GM13976 (cell line): ENCODE measurements around the gene RAET1E.

Experiments
- DNase-seq: peaks from one replicate; pipeline ENCODE4 v3.0.0; 2012; ENCODE audit warnings: low spot score
- in situ Hi-C: fragments of 300-500 bp; cut with MboI; formaldehyde crosslinking; loops from one replicate; pipeline ENCODE4 v1.12.0; 2022; ENCODE audit warnings: low sequenced_read_pairs, mixed read lengths, inconsistent platforms; ENCODE audit not compliant: unreplicated experiment
- TF ChIP-seq, protein P1 (sequence below): IDR thresholded peaks from 2 replicates; pipeline ENCODE4 v1.5.1; 2012; ENCODE audit warnings: borderline replicate concordance, mild to moderate bottlenecking; ENCODE audit not compliant: insufficient read depth; ENCODE audit errors: extremely low read depth, missing control alignments, control extremely low read depth

Gene RAET1E

DNA sequence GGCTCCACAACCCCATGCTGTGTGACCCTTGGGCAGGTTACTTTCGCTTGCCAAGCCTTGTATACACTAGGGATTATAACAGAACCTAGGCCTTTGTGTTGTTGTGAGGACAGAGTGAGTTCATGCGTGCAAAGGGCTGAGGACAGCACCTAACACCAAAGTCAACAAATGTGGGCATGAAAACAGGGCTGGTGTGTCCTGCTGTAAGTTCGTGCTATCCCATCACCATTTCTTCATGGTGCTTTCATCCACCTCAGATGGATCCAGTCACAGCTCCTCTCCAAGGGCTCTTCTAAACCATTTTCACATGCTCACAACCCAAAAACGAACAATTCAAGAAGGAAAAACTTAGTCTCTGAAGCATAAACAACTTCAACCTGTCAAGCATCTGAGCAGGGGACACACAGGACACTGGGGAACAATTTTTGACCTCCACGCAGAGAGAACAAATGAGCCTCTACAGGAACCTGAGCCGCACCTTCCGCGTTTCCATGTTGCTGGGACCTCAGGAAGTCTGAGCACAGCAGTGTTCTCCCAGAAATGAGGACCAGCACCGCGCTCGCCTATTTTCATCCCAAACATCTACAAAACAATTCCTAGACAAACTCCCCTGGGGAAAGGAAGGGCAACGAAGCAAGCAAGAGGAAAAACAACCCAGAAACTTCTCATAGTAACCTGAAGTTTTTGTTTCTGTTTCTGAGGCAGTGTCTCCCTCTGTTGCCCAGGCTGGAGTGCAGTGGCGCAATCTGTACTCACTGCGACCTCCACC lies 36.9 kb downstream of the RAET1E start:
- TF ChIP-seq, protein P1, sequence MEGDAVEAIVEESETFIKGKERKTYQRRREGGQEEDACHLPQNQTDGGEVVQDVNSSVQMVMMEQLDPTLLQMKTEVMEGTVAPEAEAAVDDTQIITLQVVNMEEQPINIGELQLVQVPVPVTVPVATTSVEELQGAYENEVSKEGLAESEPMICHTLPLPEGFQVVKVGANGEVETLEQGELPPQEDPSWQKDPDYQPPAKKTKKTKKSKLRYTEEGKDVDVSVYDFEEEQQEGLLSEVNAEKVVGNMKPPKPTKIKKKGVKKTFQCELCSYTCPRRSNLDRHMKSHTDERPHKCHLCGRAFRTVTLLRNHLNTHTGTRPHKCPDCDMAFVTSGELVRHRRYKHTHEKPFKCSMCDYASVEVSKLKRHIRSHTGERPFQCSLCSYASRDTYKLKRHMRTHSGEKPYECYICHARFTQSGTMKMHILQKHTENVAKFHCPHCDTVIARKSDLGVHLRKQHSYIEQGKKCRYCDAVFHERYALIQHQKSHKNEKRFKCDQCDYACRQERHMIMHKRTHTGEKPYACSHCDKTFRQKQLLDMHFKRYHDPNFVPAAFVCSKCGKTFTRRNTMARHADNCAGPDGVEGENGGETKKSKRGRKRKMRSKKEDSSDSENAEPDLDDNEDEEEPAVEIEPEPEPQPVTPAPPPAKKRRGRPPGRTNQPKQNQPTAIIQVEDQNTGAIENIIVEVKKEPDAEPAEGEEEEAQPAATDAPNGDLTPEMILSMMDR = no peak
- DNase-seq = no peak
- in situ Hi-C loops = no loop called here

DNA sequence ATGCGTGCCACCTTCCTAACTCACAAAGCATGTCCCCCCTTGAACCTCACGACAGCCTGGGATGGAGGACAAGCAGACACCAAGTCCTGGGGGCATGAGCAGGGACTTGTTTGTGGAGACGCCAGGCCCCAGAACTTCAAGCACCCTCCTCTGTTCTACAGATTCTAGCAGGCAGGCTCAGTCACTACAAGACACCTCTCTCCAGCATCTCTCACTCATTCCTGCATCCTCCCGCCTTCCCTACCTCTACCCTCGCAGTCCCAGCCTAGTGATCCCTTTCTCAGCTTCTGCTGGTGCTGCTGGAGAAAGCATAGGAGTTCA lies 37.4 kb downstream of the RAET1E start:
- TF ChIP-seq, protein P1 = no peak
- in situ Hi-C loops = no loop called here
- DNase-seq = no peak

DNA sequence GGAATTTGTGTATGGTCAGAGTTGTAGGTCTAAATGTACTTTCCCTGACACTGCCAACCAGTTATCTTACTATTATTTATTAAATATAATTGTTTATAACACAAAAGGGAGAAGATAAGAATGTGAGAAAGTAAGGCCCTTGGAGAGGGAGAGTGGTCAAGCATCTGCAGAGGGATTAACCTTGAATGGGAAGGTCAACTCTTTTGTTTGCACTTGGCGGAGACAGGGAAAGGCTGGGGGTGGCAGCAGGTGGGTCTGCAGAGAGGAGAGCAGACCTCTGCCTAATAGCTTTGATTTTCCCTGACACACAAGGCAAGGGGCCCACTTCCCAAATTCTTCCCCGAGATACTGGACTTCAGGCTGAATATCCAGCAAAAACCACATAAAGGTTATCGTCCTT lies 38.0 kb downstream of the RAET1E start:
- TF ChIP-seq, protein P1 = no peak
- no peak for DNase-seq
- in situ Hi-C loops = no loop called here

DNA sequence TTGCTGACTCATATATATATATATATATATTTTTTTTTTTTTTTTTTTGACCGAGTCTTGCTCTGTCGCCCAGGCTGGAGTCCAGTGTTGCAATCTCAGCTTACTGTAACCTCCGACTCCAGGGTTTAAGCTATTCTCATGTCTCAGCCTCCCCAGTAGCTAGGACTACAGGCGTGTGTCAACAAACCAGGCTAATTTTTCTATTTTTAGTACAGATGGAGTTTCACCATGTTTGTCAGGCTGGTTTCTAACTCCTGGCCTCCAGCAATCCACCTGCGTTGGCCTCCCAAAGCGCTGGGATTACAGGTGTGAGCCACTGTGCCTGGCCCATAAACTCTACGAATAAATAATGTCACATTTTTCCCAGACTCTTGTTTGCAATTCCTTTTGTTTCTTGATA lies 38.5 kb downstream of the RAET1E start:
- TF ChIP-seq, protein P1 = no peak
- no peak for DNase-seq
- in situ Hi-C loops = no loop called here

DNA sequence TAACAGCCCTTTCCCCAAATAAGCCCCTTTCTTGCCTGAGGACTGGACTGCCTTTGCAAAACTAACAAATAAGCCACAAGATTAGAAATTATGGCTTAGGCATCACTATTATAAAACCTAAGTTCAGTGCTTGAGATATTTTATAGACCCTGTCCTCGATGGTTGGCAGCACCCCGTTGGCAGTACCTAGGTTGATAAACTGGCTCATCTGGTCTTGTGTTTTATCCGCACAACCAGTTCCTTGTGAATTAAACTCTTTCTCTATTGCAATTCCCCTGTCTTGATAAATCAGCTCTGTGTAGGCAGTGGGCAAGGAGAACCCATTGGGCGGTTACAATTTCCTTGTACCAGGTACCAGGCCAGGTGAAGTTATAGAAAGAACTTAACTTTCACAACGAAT lies 40.4 kb downstream of the RAET1E start:
- TF ChIP-seq, protein P1 = no peak
- in situ Hi-C loops = no loop called here
- no peak for DNase-seq

DNA sequence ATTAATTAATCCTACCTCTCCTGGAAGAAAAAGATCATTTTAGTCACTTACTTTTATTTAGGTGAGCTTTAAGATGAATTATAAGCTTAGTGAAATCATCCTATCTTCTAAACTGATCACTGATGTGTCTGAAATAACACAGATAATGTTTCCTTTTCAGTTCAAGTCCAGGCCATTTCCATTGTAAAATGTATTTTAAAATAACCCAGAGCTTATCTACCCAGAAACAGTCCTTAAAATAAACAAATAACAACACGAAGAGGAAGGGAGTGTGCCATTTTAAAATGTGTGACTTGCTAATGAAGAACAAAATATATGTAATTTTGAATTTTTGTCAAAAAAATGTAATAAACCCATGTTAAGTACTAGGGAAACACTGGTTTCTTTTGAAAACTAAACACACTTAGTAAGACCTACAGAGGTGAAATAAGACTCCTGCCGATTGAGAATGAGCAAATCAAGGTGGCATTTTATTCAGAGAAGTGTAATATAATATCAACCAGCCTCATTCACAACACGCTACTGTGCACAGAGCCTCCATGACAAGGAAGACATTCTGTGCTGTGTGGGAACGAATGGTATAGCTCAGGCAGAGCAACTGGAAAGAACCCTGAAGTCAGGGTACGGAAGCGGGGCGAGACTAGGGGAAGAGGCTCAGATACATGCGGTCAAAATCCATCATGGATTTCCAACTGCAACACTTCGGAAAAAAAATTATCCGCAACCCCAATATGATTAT lies 41.5 kb downstream of the RAET1E start:
- in situ Hi-C loops = no loop called here
- TF ChIP-seq, protein P1 = no peak
- no peak for DNase-seq
